Sciatic nerve (tissue), 2 donors: ENCODE results near the gene CDH13. TPM values are rescaled to one million over a fixed set of nuclear protein-coding genes. Genes with fewer than 3 reads are reported as not detected.

Source experiments
- ATAC-seq: fragments of 200-7000 bp; cut with Tn5 transposase; one replicate; pipeline ENCODE4 v1.9.1; 2020; ENCODE audit warnings: mild to moderate bottlenecking, moderate library complexity
- DNase-seq: peaks from one replicate; pipeline ENCODE4 v3.0.0-alpha.2; 2020; ENCODE audit warnings: low spot score
- intact Hi-C: fragments of 100-400 bp; cut with DNase I; formaldehyde crosslinking; loops from one replicate; pipeline ENCODE4 v1.14.2; 2022
- total RNA-seq: library from RNA; stranded (reverse); fragmentation: NEBNext Ultra II Directional; extraction: Animal tissue kit (Norgen Biotek cat#: 25700); gene quantifications from one replicate; pipeline ENCODE4 v1.2.1, GENCODE V29; 2021
- donor health status: DM: no; HTN: no; CAD: no.
- donor health status: DM: no; HTN: no; CAD: no.

Gene CDH13
- total RNA-seq = 7.5 TPM

DNA sequence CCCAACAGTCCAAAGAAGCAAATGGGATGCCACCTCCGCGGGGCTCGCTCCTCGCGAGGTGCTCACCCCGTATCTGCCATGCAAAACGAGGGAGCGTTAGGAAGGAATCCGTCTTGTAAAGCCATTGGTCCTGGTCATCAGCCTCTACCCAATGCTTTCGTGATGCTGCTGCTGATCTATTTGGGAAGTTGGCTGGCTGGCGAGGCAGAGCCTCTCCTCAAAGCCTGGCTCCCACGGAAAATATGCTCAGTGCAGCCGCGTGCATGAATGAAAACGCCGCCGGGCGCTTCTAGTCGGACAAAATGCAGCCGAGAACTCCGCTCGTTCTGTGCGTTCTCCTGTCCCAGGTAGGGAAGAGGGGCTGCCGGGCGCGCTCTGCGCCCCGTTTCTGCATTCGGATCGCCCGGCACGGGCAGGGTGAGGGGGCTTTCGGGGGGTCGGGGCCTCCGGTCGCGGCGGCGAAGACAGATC, at the start of gene CDH13:
TSS of gene CDH13 (plus strand) at position 179 of the 471 bp plus-strand sequence.
- ATAC-seq = peak; percentile 34
- DNase-seq = no peak
- intact Hi-C loops = no loop called here

DNA sequence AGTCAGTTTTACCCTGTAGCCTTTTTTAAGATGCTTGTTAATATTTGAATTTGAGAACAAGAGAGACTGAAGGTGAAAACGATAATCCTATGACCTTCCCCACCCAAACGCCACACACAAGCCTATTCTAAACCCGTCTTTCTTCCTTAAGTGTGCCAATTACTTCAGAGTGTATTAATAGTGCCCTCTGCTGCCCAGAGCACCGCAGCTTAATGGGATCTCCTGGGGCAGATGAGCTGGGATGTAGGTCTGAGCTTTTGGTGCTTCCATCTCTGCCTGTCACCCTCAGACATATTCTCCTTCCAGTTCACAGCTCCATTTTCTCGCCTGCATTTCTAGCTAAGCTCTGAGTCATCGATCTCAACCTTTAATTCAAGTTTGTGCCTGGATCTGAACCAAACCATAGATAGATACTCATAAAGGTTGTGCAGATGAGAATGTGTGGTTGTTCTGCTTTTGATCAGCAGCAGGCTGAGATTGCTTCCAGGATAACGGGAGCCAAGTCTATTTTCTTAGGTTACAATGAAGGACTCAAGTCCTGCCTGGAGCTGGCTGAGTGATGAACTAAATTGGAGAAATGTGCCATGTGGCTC, 46.4 kb upstream of the CDH13 start:
- no peak for DNase-seq
- no peak for ATAC-seq
- intact Hi-C loops = no loop called here

DNA sequence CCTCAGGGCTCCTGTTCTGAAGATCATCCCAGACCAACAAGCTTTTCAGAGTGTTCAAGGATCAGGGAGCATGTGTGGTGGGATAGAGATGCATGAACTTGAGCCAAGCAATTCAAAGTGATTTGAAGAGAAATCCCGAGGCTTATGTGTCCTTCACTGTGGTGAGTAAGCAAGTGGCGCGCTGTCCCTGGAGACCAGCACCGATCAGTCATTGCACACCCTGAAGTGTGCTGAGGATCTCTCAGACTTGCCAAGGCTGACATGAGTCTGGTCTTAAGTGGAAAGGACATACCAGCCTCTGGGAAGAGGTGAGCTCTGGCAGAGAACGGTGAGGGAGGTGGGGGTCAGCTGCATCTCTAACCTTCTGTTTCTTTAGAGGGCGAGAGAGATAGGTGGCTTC, 43.8 kb upstream of the CDH13 start:
- DNase-seq = no peak
- ATAC-seq = no peak
- intact Hi-C loops = no loop called here

DNA sequence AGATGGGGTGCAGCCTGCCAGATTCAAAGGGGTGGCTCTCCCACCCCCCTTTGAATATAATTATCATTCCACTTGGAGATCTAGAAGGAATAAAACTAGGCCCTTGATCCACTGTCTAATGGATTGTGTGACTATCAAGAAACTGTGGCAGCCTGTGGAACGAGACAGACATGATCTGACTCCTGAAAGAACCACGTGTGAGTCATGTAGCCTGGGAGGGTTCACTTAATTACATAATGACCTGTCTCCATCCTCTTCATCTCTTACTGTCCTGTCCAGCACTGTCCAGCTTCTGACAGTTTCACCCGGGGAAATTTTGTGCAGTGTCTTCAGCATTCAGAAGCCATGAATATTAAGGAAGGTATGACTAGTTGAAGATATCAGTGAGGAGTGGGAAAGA, 43.3 kb upstream of the CDH13 start:
- intact Hi-C loops = no loop called here
- DNase-seq = no peak

DNA sequence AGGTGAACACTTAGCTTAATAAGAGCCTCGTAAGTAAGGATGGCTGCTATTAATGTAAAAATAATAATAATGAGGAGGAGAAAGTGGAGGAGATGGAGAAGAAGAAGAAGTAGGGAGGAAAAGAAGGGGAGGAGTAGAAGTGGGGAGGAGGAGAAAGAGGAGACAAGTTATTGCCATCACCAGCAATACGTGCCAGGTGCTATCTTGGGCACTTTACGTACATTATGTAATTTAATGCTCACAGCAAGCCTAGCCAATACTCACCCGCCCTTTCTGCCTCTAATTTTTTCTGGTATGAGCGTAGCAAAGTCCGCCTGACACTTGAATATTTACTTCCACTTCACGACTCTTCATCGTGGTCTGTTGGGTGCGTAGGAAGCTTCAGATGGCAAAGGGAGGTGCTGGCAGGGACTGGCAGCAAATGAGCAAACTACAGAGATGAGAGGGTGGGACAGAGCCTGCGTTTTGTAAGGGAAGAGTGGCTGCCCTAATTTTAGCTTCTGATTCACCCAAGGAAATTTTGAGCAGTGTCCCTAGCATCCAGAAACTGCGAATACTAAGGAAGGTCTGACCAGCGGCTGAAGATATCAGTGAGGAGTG, 42.1 kb upstream of the CDH13 start:
- no peak for DNase-seq
- no peak for ATAC-seq
- intact Hi-C loops = no loop called here

More for the DNA sequence above, 43.3 kb upstream of the CDH13 start:
- ATAC-seq = no peak

DNA sequence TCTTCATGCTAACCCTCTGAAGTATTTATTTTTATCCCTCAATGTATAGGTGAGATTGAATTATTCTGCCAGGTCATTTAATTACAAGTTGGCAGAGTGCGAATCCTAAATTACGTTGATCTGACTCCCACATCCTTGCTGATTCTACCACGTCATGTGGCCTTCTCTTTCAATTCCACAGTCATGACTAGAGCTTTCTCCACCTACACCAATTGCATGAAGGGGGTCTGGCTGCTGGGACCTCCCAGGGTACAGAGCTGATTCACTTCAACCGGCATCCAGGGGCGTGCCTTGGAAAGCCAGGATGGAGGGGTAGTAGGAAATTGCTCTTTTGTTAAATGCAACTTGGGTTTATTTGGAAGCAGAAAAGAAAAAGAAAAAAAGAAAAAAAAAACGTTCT, 41.1 kb upstream of the CDH13 start:
- ATAC-seq (no peak), DNase-seq (no peak)
- intact Hi-C loops = no loop called here

DNA sequence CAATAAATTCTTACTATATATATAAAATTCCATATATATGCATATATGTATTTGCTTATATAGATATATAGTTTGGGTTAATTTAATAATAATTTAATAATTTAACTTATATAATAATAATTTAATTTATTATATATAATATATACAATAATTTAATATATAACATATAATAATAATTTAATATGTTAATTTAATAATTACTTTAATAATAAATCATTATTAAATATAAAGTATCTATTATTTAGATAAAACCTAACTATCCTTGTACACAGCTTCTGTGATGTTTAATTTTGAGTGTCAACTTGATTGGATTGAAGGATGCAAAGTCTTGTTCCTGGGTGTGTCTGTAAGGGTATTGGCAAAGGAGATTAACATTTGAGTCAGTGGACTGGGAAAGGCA, 40.6 kb upstream of the CDH13 start:
- intact Hi-C loops = no loop called here
- DNase-seq = no peak
- ATAC-seq = no peak

DNA sequence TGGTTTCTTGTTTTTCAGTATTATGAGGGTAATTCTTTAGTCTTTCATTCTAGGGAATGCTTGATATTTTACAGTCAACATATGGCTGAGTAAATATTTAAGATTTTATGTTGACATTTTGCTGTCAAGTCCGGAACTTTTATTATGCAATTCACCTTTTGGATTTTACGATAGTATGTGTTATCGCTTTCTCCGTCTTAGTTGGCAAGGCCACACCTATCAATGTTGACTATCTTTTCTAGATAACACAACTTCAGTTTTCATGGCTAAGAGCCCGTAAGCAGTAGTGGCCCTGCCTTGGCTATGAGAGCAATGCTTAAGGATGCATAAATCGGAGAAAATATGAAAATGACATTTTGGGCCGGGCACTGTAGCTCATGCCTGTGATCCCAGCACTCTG, 39.5 kb upstream of the CDH13 start:
- DNase-seq (no peak), ATAC-seq (no peak)
- intact Hi-C loops = no loop called here

DNA sequence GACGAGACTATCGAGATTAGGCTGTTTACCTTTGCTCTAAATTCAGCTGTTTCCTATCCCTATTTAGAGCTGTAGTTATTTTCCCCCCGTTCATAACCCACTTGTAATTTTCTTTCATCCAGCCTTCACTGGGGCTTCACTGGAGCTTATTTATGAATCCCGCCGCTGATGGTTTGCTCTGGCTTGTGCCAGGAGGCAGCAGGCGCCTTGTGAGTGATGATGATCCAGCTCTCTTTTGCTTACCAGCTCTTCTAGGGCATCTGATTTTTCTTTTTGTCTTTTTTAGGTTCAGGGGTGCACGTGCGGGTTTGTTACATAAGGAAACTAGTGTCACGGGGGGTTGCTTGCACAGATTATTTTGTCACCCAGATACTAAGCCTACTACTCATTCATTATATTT, 37.4 kb upstream of the CDH13 start:
- intact Hi-C loops = no loop called here
- DNase-seq = no peak
- no peak for ATAC-seq

DNA sequence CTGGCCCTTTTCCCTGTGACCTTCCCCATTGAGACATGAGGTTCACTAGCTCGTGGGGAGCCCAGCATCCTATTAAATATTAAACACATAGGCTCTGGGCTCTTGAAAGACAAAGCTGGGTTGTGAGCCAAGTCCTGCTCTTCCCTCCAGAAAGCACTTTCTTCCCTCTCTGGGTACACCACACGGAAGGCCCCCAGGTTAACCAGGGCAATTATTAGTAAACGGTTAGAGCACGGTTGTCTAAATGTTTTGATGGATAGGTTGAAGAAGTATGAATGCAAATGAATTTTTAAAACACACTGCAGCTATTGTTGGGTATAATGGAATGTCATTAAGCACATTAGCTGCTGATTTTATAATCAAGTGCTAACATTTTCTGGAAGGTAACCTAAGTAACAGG, 32.7 kb upstream of the CDH13 start:
- intact Hi-C loops = no loop called here
- ATAC-seq (no peak), DNase-seq (no peak)

DNA sequence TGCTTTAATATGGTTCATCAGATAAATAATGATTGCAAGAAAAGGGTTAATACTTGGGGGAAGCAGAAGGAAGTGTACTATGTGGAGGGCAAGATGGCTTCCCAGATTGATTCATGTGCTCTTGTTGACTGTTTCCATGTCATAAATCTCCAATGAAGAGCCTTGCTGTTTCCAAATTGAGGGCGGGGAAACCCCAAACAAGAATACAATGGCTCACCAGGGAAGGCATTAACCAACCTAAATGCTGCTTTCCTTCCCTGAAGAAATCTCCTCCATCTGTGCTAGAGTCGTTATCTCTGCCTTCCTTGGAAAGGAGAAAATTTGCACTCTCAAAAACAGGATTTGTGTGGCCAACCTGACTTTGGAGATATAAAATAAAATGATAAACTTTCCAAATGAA, 28.0 kb upstream of the CDH13 start:
- intact Hi-C loops = no loop called here
- no peak for ATAC-seq
- no peak for DNase-seq

DNA sequence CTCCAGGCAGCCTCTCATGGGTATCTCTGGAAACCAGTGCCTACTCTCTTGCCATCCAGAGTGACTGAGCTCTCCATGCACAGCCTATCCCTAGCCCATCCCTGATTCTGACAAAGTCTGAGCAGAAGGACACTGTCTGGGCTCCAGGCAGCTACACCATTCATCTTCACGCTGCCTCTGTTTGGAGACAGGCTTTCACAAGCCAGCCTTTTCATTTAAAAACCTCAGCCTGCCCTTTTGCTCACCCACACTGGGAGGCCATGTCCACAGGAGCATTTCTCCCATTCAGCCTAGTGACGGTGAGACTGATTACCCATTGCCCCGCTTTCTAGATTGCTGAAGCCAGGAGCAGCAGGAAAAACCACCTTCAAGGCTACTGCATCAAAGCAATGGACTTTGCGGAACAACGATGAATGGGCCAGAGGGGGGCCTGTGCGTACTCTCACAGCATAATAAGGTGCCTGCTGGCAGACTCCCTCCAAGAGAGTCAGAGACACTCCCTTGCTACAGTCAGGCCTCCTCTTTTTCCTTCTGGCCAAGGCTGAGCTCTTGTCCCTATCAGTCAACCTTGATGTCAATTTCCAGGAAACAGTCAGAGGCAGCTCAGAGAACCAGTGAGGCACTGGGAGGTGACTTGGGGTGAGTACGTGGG, 24.7 kb upstream of the CDH13 start:
- no peak for DNase-seq
- intact Hi-C loops = loop anchor here (5.0 kb wide), 1 partner anchor 1230 kb away; no protein-coding TSS in a partner anchor
- ATAC-seq = no peak

DNA sequence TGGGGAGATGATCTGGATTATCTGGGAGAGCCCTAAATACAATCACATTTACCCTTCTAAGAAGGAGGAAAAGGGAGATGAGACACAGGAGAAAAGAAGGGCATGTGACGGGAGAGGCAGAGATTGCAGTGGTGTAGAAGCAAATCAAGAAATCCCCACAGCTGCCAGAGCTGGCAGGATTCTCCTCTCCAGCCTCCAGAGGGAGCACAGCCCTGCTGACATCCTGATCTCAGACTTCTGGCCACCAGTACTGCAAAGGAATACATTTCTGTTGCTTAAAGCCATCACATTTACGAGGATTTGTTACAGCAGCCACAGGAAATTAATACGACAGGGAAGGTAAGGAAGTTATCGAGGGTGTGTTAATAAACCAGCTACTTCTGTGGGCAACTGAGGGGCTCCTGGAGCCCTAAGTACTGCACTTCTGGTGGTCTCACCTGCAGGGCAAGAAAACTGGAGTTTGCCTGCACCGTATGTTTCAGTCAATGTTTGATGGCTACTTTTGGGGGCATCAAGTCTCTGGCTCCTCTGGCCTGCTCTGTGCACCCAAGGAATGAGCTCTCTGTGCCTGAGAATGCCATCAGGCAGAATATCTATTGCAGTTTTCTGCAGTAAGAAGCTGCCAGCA, 22.9 kb upstream of the CDH13 start:
- ATAC-seq = peak; percentile 45
- intact Hi-C loops = loop anchor here (5.0 kb wide), 1 partner anchor 1228 kb away; no protein-coding TSS in a partner anchor

DNA sequence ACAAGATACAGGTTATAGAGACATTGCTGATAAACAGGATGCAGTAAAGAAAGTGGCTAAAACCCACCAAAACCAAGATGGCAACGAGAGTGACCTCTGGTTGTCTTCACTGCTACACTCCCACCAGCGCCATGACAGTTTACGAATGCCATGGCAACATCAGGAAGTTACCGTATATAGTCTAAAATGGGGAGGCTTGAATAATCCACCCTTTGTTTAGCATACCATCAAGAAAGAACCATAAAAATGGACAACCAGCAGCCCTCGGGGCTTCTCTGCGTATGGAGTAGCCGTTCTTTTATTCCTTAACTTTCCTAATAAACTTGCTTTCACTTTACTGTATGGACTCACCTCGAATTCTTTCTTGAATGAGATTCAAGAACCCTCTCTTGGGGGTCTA, 21.7 kb upstream of the CDH13 start:
- ATAC-seq = no peak
- intact Hi-C loops = no loop called here
- no peak for DNase-seq

More for the DNA sequence above, 22.9 kb upstream of the CDH13 start:
- no peak for DNase-seq

DNA sequence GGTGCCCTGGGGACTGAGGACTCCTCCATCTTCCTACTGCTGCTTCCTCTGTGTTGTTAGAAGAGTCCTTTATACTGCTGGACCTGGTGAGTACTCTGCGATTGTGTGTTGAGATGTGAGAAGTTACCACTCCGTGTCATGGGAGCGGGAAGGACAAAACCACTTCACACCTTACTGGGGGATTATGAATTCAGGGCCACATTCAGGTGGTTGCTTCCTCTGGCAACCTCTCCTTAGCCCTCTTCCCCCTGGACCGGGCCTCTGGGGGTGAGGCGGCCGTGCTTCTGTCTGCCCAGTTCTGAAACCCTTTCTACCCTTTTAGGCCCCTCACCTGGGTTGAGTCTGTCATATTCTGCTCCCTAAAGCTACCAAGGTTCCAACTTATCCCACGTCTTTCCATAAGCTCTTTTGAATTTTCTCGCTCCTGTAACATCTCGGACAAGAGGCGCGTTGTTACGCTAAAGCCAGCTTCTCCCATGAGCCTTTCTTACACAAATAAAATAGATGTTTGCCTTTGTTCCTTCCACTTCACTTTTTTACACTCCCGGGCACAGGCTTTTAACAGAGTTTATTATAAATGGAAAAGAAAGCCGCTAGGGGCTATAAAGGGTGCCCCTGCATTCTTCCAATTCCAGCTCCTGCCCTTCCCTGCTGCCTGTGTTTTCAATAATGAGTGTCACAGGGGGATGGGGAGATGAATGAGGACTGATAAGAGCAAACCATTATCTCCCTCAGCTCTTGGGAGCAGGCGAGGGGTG, 20.7 kb upstream of the CDH13 start:
- no peak for ATAC-seq
- intact Hi-C loops = loop anchor here (2.0 kb wide), 1 partner anchor 455 kb away; no protein-coding TSS in a partner anchor
- DNase-seq = no peak

DNA sequence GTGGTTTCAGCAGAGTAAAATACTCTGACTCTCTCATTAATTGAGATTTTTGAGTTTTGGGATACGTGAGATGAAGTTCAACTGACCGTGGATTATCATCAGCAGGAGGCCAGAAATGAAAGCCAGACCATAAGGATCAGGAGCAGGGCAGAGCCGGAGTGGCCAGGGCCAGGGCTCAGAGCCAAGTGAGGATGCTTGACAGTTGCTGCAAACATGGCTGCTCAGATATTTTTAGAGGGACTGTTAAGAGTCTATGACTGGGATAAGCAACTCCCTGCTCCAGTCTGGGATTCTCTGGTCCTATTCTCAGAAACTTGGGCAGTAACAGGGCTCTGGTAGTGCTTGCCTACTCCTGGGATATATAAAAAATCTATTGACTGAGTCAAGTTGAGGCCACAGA, 17.6 kb upstream of the CDH13 start:
- ATAC-seq (no peak), DNase-seq (no peak)
- intact Hi-C loops = no loop called here

DNA sequence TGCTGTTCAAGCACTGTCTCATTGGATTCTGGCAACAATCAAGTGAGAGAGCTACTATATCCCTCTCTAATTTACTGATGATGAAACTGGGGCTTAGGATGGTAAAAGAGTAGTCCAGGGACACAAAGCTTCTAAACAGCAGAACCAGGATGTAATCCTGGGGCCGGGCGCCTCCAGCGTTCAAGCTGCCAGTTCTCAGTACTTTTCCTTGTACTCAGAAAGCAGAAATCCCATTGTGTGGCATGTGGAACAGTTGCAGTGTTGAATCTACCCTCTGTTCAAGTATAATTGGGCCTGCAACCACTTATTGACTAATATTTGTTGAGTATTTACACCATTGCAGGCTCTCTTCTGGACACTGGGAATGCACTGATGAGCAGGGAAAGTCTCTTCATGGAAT, 14.5 kb upstream of the CDH13 start:
- intact Hi-C loops = no loop called here
- no peak for ATAC-seq
- DNase-seq = no peak

DNA sequence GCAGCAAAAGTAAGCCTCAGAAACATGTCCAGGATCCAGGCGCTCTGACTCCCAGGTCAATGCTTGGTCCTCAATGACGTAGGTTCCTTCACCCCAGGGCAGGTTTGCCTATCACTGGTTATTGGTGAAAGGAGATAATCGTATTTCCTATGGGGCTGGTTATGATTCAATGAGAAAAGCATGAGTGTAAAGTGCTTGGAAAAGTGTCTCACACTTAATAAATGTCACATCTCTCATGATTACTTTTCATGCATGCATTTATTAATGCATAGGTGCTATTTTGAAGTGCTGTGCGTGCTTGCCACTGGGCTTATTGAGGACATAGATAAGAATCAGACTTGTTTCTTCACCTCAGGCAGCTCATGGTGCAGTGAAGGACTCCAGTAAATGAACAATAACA, 10.4 kb upstream of the CDH13 start:
- DNase-seq (no peak), ATAC-seq (no peak)
- intact Hi-C loops = no loop called here

DNA sequence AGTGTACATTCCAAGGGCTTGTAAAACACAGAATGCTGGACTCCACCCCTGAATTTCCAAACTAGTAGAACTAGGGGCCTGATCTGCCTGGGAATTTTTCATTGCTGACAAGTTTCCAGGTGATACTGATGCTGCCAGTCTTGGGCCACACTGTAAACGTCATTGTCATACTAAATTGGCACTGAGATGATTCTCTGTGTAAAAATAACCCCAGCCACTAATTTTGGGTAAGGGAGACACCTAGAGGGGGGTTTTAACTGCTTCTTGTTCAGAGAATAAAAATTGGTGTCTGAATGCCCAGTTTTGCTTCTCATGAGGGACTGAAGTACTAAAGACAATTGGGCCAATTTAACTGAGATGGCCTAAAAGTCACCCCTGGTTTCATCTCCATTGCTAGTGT, 5.0 kb upstream of the CDH13 start:
- intact Hi-C loops = no loop called here
- DNase-seq (no peak), ATAC-seq (no peak)
